ENCODE results near the gene KIAA1191. TPM values are rescaled to one million over a fixed set of nuclear protein-coding genes. Genes with fewer than 3 reads are reported as not detected.

KIAA1191 gene
- total and polyA plus RNA-seq, 2 of the 4 experiments (the other 2 are of a cell fraction): 114 to 124 TPM

GRCh38 chr5:176387384-176387925 lies 25.9 kb upstream of the KIAA1191 start:
- Histone ChIP-seq H3K14ac (replicated peaks; ENCODE audit: low read depth, low read length) (no peak overlapping the region), H3K9me1 (ENCODE audit: insufficient read depth, low read length) (no peaks in the 10 kb centered on the region; the same call in 1 of the 2 replicates), H2BK20ac (ENCODE audit: low read depth, low read length) (no peak overlapping the region), H3K4me2 (ENCODE audit: low read depth, low read length) (peak overlapping the region; percentile 91), H4K5ac (ENCODE audit: low read depth, low read length) (no peak overlapping the region), H3K18ac (ENCODE audit: low read depth, low read length) (no peak overlapping the region), H4K91ac (ENCODE audit: insufficient read depth, low read depth, low read length) (no peak overlapping the region), H3K4me3 (ENCODE audit: insufficient read depth, low read depth, low read length) (peak overlapping the region; percentile 59), H2BK5ac (ENCODE audit: low read depth, low read length, poor library complexity, severe bottlenecking) (no peak overlapping the region), H2AK9ac (replicated peaks; ENCODE audit: low read depth, low read length, poor library complexity) (peak overlapping the region; percentile 93), H3K27me3 (ENCODE audit: control insufficient read depth, insufficient read depth, low read length) (no peaks in the 10 kb centered on the region), H2BK120ac (ENCODE audit: low read depth, low read length) (no peak overlapping the region), H2AFZ (replicated peaks; ENCODE audit: low read length, poor library complexity) (no peak overlapping the region), H3K23ac (ENCODE audit: low read depth, low read length) (no peak overlapping the region), H3K79me1 (ENCODE audit: low read depth in 1 of 2, low read length in 2 of 2) (peaks cover 9 to 49% of the 10 kb centered on the region in 2 experiments; a peak in 3 of 4 replicates), H3K4ac (ENCODE audit: low read depth, low read length) (peak overlapping the region; percentile 52; the same call in 1 of the 2 replicates), H4K8ac (ENCODE audit: low read depth in 2 of 2, low read length in 2 of 2) (peak overlapping the region; percentile 11 to 45; a peak in 2 of 4 replicates), H2AK5ac (ENCODE audit: low read depth, low read length) (no peak overlapping the region), H3K36me3 (ENCODE audit: control insufficient read depth, insufficient read depth, low read length) (peaks cover 37% of the 10 kb centered on the region), H3K4me1 (ENCODE audit: control insufficient read depth, insufficient read depth, low read length) (no peaks in the 10 kb centered on the region), H3K56ac (ENCODE audit: extremely low read depth, insufficient read depth, low read length) (peak overlapping the region; percentile 53; the same call in 1 of the 2 replicates), H2BK15ac (ENCODE audit: low read depth, low read length) (no peak overlapping the region), H3K9ac (ENCODE audit: low read depth, low read length) (peak overlapping the region; percentile 73), H3K27ac (ENCODE audit: insufficient read depth, low read length) (peak overlapping the region; percentile 21; the same call in 1 of the 2 replicates), H3K9me3 (ENCODE audit: control insufficient read depth, insufficient read depth, low read length) (no peaks in the 10 kb centered on the region), H4K20me1 (ENCODE audit: insufficient read depth, low read length) (peaks cover 3% of the 10 kb centered on the region; the same call in 1 of the 2 replicates)
- ATAC-seq (ENCODE audit: low read depth) (no peak), DNase-seq (no peak)
- WGBS, 2 experiments (ENCODE audit: extremely low coverage in 2 of 2, insufficient read length in 1 of 2): no CpG with 5 or more reads among the region's 8 CpGs
- ChIA-PET POLR2A (ENCODE audit: unreplicated experiment) (no interaction called here), CTCF (no interaction called here)
- in situ Hi-C loops (cut with MboI; ENCODE audit: low sequenced_read_pairs) (no loop called here), dilution Hi-C loops (cut with HindIII; ENCODE audit: low sequenced_read_pairs, unreplicated experiment) (no loop called here), intact Hi-C loops (cut with micrococcal nuclease) (no loop called here)
- no TSS peak for BruUV-seq (replicated peaks)
- no peak for TF ChIP-seq RCOR1 (IDR thresholded peaks at IDR 0.05; ENCODE audit: insufficient replicate concordance, low read length)
- TF ChIP-seq CHD1 (IDR thresholded peaks at IDR 0.05; ENCODE audit: low read depth, low read length): no peak
- no peak for TF ChIP-seq RAD21 (IDR thresholded peaks at IDR 0.05; ENCODE audit: low read length)
- no peak for TF ChIP-seq NFE2L2 (IDR thresholded peaks at IDR 0.05; ENCODE audit: low read depth, low read length)
- TF ChIP-seq SMC3 (IDR thresholded peaks at IDR 0.05; ENCODE audit: low read depth, low read length): no peak
- no peak for TF ChIP-seq BHLHE40 (IDR thresholded peaks at IDR 0.05; ENCODE audit: low read depth, low read length)
- no peak for TF ChIP-seq USF2 (IDR thresholded peaks at IDR 0.05; ENCODE audit: low read depth, low read length)
- TF ChIP-seq, protein P1, sequence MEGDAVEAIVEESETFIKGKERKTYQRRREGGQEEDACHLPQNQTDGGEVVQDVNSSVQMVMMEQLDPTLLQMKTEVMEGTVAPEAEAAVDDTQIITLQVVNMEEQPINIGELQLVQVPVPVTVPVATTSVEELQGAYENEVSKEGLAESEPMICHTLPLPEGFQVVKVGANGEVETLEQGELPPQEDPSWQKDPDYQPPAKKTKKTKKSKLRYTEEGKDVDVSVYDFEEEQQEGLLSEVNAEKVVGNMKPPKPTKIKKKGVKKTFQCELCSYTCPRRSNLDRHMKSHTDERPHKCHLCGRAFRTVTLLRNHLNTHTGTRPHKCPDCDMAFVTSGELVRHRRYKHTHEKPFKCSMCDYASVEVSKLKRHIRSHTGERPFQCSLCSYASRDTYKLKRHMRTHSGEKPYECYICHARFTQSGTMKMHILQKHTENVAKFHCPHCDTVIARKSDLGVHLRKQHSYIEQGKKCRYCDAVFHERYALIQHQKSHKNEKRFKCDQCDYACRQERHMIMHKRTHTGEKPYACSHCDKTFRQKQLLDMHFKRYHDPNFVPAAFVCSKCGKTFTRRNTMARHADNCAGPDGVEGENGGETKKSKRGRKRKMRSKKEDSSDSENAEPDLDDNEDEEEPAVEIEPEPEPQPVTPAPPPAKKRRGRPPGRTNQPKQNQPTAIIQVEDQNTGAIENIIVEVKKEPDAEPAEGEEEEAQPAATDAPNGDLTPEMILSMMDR (conservative IDR thresholded peaks at IDR 0.05; ENCODE audit: low read depth, low read length): no peak
- no peak for TF ChIP-seq MXI1 (IDR thresholded peaks at IDR 0.05; ENCODE audit: borderline replicate concordance, low read depth, low read length)
- TF ChIP-seq POLR2A (IDR thresholded peaks at IDR 0.05; ENCODE audit: low read depth, low read length): no peak
- no peak for TF ChIP-seq ELK1 (IDR thresholded peaks at IDR 0.05; ENCODE audit: borderline replicate concordance, low read depth, low read length)
- no peak for TF ChIP-seq RFX5 (IDR thresholded peaks at IDR 0.05; ENCODE audit: low read depth, low read length)
- TF ChIP-seq CEBPB (IDR thresholded peaks at IDR 0.05; ENCODE audit: low read depth, low read length): no peak
- no peak for TF ChIP-seq FOS (IDR thresholded peaks at IDR 0.05; ENCODE audit: low read depth, low read length)
- no peak for TF ChIP-seq MAZ (IDR thresholded peaks at IDR 0.05; ENCODE audit: borderline replicate concordance, low read depth, low read length)
- TF ChIP-seq MAFK (IDR thresholded peaks at IDR 0.05; ENCODE audit: low read depth, low read length): no peak

All from IMR-90 (cell line).